SIG-M5 (cell line): ENCODE measurements around the gene SREBF2.
A peak's percentile ranks its signal among the peaks of the same experiment; 100 is the strongest.

Source experiments
- DNase-seq: peaks from one replicate; lab custom pipeline; 2025; lab: John Stamatoyannopoulos, UW

SREBF2 gene

DNA sequence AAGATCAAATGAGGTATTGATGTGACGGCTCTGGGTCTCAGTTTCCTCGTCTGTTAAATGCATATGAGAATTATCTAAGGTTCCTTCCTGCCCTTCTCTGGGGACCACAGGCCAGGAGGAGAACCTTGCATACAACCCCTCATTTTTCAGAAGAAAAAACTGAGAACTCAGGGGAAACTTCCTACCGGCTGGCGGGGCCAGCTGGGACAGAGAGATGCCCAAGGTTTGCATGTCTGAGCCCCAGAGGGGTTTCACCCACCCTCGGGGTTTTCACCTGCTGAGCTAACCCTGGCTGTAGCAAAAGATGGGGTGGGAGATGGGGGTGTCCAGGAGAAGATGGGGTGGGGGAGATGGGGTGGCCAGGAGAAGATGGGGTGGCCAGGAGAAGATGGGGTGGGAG is 89.4 kb downstream of the SREBF2 start:
- DNase-seq = no peak

GRCh38 chr22:41922940-41923594 is 90.2 kb downstream of the SREBF2 start:
- no peak for DNase-seq

GRCh38 chr22:41923595-41924276 is 90.8 kb downstream of the SREBF2 start:
- DNase-seq = no peak

GRCh38 chr22:41925783-41926460 is 93.0 kb downstream of the SREBF2 start:
- no peak for DNase-seq

GRCh38 chr22:41927813-41928212 is 94.9 kb downstream of the SREBF2 start:
- no peak for DNase-seq

DNA sequence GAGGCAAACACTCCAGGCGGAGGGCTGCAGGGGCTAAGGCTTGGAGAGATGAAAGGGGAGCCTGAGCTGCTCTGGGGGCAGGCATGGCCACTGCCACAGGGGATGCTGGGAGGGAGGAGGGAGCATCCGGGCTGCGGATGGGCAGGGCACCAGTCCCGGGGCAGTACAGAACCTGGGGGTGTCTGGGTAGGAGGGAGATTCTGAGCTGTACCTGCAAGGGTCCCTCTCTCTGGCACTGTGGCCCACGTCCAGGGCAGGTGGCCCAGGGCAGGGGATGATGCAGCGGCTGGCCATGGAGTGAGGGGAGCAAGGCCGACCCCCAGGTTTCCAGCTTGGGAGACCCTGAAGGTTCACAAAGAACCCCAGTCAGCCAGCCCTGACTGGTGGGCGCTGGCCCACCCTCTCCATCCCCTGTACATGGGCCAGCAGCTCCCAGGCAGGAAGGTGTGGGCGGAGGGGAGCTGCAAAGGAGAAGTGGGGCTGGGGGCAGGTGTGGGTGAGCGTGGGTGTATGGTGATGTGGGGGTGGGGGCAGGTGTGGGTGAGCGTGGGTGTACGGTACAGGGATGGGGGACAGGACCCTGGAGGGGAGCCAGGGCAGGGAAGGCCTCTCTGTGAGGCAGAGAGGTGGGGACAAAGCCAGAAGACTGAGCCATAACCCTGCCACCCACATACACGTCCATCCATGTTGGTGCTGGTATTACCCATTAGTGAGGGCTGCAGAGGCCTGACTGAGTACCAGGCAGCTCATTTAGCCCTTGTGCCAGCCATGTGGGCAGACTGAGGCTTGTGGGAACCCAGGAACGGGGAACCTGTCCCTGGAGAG is 95.9 kb downstream of the SREBF2 start:
- DNase-seq = no peak

GRCh38 chr22:41929418-41929810 is 96.5 kb downstream of the SREBF2 start:
- DNase-seq = no peak

DNA sequence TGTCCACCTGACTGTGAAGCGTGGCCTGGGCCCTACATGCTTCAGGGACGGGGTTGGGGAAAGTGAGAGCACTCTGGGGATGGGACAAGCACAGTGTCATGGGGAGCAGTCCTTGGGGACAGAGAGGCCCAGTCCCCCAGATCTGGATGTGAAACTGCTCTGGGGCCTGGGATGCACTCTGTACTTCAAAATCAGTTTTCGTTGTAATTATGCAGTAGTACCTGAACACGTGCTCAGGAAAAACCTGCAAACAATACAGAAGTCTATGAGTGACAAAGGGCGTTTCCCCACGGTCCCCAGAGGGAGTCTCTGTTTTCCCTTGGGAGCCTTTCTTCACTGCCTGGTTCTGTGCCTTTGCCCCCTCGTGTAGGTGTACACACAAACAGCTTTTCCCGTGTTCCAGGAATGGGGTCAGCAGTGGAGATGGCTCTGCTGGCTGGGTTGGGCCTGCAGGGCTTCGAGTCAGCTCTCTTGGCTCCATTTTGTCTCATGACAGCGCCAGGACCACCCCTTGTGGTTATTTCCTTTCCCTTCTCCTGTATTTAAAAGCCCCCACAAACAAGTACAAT is 98.9 kb downstream of the SREBF2 start:
- DNase-seq = no peak

DNA sequence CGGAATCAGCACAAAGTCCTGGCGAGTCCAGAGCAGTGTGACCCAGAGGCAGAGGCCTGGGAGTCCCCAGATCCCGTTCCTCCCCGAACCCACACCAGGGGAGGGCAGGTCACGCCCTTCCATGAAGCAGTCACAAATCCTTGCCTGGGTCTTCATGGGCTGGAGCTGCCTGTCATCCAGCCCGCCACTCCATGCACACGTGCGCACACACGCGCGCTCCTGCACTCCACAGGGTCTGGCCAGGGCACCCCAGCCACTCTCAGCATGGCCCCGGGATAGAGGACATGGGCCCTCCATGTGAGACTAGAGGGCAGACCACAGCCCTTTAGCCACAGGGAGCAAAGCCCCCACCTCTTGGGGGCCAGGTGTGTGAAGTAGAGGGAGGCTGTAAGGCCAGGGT is 99.4 kb downstream of the SREBF2 start:
- DNase-seq = no peak

- no peak for DNase-seq
These were observed 100.7 kb downstream of the SREBF2 start for GRCh38 chr22:41933411-41934177.

DNA sequence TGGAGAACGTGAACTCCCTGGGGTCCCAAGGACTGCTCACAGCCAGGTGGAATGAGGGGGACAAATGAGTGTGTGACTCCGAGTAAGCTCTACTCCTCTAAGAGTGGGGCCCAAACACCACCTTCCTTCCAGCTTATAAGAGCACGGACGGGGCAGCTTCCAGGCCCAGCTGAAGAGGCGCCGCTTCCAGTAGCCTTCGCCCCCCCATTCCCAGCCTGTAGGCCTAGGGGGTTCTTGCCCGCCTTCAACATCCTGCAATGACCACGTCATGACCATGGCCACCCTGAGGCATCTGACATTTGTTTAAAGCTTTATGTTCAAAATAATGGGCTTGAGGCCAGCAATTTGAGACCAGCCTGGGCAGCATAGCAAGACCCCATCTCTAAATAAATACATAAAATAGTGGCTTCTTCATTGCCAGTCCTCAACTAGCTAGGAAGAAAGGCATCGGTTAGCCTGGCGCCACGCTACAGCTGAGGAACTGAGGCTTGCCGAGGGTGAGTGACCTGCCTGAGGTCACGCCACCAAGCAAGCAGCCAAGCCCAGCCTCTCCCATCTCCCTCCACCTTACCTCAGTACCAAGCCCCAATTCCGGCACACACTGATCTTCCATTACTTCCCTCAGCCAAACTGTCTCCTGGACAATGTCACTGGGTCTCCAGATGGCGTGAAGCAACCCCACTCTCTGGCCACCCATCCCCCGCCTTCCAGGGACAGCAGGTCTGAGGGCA is 101.5 kb downstream of the SREBF2 start:
- no peak for DNase-seq

GRCh38 chr22:41935015-41935351 is 102.1 kb downstream of the SREBF2 start:
- DNase-seq = no peak

- no peak for DNase-seq
These were observed 102.6 kb downstream of the SREBF2 start for GRCh38 chr22:41935509-41935908.

DNA sequence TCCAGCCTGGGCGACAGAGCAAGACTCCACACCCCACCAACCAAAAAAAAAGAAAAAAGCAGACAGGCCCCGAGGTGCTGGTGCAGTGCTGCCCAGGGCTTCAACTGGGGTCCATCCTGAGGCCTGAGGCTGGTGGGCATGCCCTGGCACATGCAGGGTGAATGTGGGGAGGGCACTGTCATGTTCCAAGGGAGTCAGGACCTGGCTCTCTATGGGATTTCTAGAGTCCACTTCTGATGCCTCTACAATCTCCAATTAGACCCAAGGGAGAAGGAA is 103.9 kb downstream of the SREBF2 start:
- no peak for DNase-seq

DNA sequence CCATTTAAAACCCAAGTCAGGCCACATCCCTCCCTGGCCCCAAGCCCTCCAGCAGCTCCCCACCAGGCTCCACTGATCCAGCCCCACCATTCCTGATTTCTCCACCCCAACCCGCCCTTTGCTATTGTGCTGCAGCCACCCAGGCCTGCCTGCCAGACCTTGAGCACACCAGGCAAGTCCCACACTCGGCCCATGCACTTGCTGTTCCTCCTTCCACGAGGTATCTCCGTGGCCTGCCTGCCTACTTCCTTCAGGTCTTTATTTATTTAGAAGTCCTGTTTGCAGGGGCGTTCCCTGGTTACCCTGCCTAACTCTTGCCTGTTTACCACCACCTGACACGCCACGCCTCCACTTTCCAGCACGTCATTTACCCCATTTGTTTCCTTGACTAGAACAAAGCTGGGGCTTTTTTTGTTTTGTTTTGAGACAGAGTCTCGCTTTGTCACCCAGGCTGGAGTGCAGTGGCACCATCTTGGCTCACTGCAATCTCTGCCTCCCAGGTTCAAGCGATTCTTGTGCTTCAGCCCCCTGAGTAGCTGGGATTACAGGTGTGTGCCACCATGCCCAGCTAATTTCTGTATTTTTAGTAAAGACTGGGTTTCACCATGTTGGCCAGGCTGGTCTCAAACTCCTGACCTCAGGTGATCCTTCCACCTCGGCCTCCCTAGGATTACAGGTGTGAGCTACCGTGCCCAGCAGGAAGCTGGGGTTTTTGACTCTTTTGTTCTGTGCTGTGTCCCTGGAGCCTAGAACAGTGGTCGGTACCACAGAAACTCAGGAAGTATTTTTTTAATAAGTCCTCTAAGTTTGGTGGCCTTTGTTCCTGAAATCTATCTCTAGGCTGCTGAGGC is 107.3 kb downstream of the SREBF2 start:
- no peak for DNase-seq

GRCh38 chr22:41940832-41941765 is 108.2 kb downstream of the SREBF2 start:
- no peak for DNase-seq

GRCh38 chr22:41943661-41944209 is 110.8 kb downstream of the SREBF2 start:
- no peak for DNase-seq

DNA sequence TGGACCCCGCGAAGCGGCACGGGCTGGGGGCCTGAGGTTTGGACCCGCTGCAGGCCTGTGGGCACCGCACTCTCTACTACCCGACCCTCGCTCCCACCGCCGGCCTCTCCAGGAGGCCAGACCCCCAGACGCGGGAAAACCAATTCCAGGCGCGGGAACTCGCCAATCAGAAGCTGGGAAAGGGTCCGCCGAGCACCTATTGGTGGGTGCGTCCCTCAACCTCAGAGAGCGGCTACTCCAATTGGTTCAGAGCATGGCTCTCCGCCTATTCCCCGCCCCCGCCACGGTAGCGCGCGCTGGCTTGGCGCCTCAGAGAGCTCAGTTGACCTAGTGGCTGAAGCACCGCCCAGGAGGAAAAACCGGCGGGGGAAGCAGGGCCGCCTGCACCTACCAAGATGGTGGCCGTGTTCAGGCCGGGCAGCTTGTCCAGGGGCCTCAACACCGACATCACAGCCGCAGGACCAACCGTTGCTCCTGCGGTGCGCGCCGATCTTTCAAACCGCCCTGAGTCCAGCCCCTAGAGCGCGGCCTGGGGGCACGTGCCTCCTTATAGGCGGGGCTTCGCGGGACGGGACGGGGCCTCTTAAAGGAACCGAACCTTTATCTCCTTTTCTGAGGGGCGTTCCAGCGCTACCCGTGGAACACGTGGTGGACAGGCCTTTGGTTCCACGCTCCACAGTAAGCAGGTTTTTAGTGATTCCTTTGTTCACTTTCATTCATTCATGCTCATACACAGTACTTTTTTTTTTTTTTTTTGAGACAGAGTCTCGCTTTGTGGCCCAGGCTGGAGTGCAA is 113.9 kb downstream of the SREBF2 start, which contains the start of gene CENPM:
CENPM (minus strand) TSS at position 524 of the 795 bp plus-strand sequence; CDS start at position 448, 76 bp downstream.
- DNase-seq = peak; percentile 55
